Thyroid gland (tissue), 4 donors: ENCODE results near the gene TTI1.

Experiments
- CTCF ChIP-seq, 6 experiments: fragments of 200-600 bp in 3 of 6; fragments of 450-650 bp in 3 of 6; sonication (generic) in 3 of 6; IDR thresholded peaks; one replicate each; pipeline ENCODE4 v1.5.1; 2016 to 2019; ENCODE audit warnings: antibody characterized with exemption in 6 of 6, mild to moderate bottlenecking in 2 of 6, inconsistent platforms in 1 of 6, moderate library complexity in 1 of 6
- POLR2A ChIP-seq, 2 donors: fragments of 450-650 bp; IDR thresholded peaks; one replicate each; pipeline ENCODE4 v1.6.1; 2017; ENCODE audit warnings: antibody characterized with exemption in 2 of 2, mild to moderate bottlenecking in 2 of 2, moderate library complexity in 1 of 2

GRCh38 chr20:37986044-37986858 is 47.0 kb downstream of the TTI1 start:
- TF ChIP-seq CTCF (IDR thresholded peaks at IDR 0.05) (no peak), POLR2A (IDR thresholded peaks at IDR 0.05) (no peak)
